ENCODE measurements around the gene ASIC4.

ASIC4 gene

DNA sequence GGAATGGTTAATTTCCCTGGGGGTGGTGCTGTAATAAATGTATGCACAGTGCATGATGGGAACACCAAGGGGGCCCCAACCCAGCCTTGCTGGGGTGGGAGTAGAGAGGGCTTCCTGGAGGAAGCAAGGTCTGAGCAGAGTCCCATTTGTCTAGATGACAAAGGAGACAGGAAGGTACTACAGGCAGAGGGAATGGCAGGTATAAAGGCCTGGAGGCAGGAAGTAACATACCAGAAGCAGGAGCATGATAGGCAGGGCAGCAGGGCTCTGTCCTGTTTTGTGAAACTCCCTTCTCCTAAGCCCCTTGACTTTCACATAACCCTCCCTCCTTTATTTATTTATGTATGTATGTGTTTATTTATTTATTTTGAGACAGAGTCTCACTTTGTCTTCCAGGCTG is 11.7 kb upstream of the ASIC4 start:
- TF ChIP-seq, protein P1, sequence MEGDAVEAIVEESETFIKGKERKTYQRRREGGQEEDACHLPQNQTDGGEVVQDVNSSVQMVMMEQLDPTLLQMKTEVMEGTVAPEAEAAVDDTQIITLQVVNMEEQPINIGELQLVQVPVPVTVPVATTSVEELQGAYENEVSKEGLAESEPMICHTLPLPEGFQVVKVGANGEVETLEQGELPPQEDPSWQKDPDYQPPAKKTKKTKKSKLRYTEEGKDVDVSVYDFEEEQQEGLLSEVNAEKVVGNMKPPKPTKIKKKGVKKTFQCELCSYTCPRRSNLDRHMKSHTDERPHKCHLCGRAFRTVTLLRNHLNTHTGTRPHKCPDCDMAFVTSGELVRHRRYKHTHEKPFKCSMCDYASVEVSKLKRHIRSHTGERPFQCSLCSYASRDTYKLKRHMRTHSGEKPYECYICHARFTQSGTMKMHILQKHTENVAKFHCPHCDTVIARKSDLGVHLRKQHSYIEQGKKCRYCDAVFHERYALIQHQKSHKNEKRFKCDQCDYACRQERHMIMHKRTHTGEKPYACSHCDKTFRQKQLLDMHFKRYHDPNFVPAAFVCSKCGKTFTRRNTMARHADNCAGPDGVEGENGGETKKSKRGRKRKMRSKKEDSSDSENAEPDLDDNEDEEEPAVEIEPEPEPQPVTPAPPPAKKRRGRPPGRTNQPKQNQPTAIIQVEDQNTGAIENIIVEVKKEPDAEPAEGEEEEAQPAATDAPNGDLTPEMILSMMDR (IDR thresholded peaks at IDR 0.05; ENCODE audit: insufficient read depth, low read depth, low read length, missing control alignments) = no peak
- no peak for DNase-seq (ENCODE audit: low read depth)
- H3K4me3 ChIP-seq (ENCODE audit: low read depth, low read length) = no peak overlapping the region

DNA sequence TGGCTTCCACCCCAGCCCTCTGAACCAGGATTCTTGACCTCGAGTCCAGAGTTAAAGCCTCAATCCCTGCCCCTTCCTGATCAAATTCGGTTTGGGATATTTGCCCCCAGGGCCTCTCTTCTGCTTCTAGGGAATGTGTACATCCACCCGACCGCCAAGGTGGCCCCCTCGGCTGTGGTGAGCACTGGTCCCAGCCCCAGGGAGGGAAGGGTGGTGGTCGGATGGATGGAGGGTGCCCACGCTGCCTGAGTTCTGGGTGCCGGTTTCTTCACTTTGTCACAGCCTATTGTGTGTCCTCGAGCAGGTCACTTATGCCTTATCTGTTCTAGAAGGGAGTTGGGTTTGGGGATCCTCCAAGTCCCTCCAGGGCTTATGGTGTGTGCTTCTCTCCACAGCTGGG is 8.7 kb upstream of the ASIC4 start:
- no peak overlapping the region for H3K4me3 ChIP-seq (ENCODE audit: low read depth, low read length)
- TF ChIP-seq, protein P1 (IDR thresholded peaks at IDR 0.05; ENCODE audit: insufficient read depth, low read depth, low read length, missing control alignments) = no peak
- DNase-seq (ENCODE audit: low read depth) = no peak

DNA sequence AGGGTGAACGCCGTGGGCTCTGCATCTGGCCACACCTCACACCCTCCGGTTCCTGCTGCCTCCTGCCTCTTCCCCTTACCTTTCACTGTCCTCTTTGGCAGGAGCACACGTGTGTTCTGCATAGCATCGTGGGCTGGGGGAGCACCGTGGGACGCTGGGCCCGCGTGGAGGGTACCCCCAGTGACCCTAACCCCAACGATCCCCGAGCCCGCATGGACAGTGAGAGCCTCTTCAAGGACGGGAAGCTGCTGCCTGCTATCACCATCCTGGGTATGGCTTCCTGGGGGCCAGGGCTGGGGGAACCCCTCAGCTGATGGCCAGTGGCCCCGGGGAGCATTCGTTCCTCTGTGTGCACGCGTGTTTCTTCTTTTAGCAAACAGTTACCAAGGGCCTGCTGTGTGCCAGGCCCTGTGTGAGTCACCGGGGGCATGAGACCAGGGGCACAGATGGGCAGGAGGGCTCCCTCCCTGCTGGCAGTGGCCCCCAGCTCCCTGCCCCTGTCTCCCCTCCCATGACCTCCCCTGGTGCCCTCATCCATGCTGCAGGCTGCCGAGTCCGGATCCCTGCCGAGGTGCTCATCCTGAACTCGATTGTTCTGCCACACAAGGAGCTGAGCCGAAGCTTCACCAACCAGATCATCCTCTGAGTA is 8.0 kb upstream of the ASIC4 start:
- no peak for DNase-seq (ENCODE audit: low read depth)

DNA sequence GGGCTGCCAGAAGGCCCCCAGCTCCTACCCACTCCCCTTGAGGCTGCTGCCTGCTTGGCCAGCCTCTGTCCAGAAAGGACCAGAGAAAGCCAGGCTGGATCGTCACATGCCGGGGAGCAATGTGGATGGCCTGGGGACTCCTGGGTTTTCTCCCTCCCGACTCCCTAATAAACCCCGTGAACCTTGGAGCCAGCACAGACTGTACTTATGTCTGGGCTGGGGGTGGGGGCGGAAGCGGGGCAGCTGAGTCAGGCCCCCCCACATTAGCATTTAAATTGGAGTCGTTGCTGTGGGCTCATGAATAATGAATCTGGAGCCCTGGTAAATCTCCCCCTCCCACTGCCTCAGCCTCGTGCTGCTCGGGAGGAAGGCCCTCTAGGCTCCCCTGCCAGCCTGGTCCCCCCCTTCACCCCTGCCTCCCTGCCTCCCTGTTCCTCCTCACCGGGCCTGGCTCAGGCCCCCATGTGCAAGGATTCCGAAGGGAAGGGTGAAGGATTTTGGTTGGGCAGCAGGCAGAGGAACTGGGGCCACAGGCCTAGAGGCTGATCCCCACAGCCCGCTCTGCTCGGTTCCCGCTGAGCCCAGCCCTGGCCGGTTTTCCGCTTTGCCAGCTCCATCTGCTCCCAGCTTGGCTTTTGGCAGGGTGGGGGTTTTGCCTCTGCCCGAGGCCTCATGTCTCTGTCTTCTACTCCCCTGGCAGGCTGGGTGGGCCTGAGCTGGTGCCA is 7.3 kb upstream of the ASIC4 start:
- DNase-seq (ENCODE audit: low read depth) = no peak
- H3K4me3 ChIP-seq (ENCODE audit: low read depth, low read length) = no peak overlapping the region
- TF ChIP-seq, protein P1 (IDR thresholded peaks at IDR 0.05; ENCODE audit: insufficient read depth, low read depth, low read length, missing control alignments) = no peak

More for the DNA sequence above, 8.0 kb upstream of the ASIC4 start:
- TF ChIP-seq, protein P1 (IDR thresholded peaks at IDR 0.05; ENCODE audit: insufficient read depth, low read depth, low read length, missing control alignments) = no peak
- no peak overlapping the region for H3K4me3 ChIP-seq (ENCODE audit: low read depth, low read length)

DNA sequence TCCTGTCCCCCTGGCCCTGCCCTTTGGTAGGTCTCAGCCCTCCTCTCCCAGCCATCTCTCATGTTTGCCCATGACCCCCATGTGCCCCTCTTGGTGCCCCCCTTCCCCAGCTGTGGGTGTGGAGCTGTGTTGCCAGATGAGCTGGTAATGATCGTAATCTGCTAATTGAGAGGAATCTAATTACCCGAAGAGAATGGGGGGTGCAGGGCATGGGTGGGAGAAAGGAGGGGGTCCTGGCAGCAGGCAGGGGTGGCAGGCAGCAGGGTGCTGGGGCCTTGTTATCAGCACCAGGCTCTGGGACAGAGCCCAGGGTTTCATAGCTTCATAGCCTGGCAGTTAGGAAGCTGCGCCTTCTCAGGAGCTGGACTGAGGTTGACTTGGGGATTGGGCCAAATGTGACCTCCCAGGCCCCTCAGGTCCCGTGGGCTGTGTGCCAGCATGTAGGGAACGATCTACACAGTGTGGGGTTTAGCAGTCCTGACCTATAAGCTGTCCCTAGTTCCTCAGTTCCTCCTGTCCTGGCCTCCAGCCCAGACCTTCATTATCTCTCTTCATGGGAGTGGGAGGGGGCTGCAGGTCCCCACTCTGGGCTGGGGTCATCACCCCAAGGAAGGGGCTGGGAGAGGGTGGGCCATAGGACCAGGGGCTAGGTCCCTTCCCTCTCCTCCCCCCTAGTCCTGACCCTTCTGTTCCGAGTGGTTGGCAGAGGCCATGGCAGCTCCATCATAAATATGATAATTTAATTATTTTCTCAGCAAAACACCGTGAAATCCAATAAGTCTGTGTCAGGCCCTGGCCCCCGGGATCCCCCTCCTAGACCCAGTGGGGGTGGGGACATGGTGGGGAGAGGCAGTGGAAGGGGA is 6.5 kb upstream of the ASIC4 start:
- TF ChIP-seq, protein P1 (IDR thresholded peaks at IDR 0.05; ENCODE audit: insufficient read depth, low read depth, low read length, missing control alignments) = no peak
- no peak overlapping the region for H3K4me3 ChIP-seq (ENCODE audit: low read depth, low read length)
- no peak for DNase-seq (ENCODE audit: low read depth)

DNA sequence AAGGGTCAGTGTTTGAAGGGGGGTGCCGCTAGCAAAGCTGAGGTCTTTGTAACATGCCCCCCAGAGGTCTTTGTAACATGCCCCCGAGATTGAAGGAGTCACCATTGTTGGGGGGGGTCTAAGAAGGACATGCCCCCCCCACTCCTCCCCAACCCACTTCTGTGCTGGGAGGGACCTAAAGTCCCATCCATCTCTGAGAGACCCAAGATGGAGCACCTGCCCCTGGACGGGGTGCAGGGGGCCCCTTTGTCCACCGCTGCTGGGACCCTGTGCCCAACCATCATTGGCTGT is 5.9 kb upstream of the ASIC4 start:
- DNase-seq (ENCODE audit: low read depth) = no peak

More for the DNA sequence above, 5.9 kb upstream of the ASIC4 start:
- TF ChIP-seq, protein P1 (IDR thresholded peaks at IDR 0.05; ENCODE audit: insufficient read depth, low read depth, low read length, missing control alignments) = no peak
- H3K4me3 ChIP-seq (ENCODE audit: low read depth, low read length) = no peak overlapping the region

Measured in GM12865 (cell line).